Measurements from ENCODE around the gene CCDC32. TPM values are rescaled to one million over a fixed set of nuclear protein-coding genes. Genes with fewer than 3 reads are reported as not detected.

CCDC32 gene
- total RNA-seq, 1 experiment from 2014 or later, result 12.8 TPM

DNA sequence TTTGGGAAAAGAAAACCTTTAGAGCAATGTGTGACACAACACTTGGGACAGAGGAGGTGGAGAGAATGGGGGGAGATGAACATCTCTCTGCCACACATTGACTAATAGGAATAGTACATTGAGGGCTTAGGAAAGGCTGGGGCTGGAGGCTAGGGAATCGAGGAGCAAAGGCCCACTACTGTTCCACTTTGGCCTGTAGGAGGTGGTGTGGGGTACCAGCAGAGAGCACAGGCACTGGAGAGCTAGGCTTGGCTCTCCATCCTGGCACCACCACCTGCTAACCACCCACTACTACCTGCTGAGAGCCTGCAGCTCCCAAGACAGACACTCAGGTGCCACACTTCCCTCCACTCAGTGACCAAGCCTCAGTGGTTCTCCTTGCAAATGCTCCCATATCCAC, 19.4 kb downstream of the CCDC32 start (continued):
- TF ChIP-seq EMX1 (CRISPR knock-in tag; IDR thresholded peaks at IDR 0.05) (no peak), SMAD4 (CRISPR knock-in tag; IDR thresholded peaks at IDR 0.05) (no peak), ZBTB43 (CRISPR knock-in tag; IDR thresholded peaks at IDR 0.05) (no peak), NR2C2 (CRISPR knock-in tag; IDR thresholded peaks at IDR 0.05) (no peak), RORB (CRISPR knock-in tag; IDR thresholded peaks at IDR 0.05) (no peak), FOXJ3 (CRISPR knock-in tag; IDR thresholded peaks at IDR 0.05; ENCODE audit: borderline replicate concordance) (no peak)

- H3K27ac Mint-ChIP-seq, result no peak overlapping the region
- CTCF ChIA-PET, result interaction anchor here (1.0 kb wide), 1 partner anchor 21 kb away, joined by 7 read pairs; the partner anchor contains the start of gene CCDC32
- ATAC-seq (no peak), DNase-seq (ENCODE audit: low spot score) (no peak)
- TF ChIP-seq, protein P1, sequence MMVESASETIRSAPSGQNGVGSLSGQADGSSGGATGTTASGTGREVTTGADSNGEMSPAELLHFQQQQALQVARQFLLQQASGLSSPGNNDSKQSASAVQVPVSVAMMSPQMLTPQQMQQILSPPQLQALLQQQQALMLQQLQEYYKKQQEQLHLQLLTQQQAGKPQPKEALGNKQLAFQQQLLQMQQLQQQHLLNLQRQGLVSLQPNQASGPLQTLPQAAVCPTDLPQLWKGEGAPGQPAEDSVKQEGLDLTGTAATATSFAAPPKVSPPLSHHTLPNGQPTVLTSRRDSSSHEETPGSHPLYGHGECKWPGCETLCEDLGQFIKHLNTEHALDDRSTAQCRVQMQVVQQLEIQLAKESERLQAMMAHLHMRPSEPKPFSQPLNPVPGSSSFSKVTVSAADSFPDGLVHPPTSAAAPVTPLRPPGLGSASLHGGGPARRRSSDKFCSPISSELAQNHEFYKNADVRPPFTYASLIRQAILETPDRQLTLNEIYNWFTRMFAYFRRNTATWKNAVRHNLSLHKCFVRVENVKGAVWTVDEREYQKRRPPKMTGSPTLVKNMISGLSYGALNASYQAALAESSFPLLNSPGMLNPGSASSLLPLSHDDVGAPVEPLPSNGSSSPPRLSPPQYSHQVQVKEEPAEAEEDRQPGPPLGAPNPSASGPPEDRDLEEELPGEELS (CRISPR knock-in tag; IDR thresholded peaks at IDR 0.05), result no peak
- no peak for TF ChIP-seq ZNF396 (CRISPR knock-in tag; IDR thresholded peaks at IDR 0.05; ENCODE audit: borderline replicate concordance)
- TF ChIP-seq ATF2 (CRISPR knock-in tag; IDR thresholded peaks at IDR 0.05; ENCODE audit: borderline replicate concordance, low read depth), result no peak
- H3K27me3 Mint-ChIP-seq (ENCODE audit: low read depth), result no peaks in the 10 kb centered on the region
- POLR2A ChIA-PET, result no interaction called here
- no peaks in the 10 kb centered on the region for H3K4me1 Mint-ChIP-seq
- no peaks in the 10 kb centered on the region for H3K9me3 Mint-ChIP-seq
- H3K4me3 Mint-ChIP-seq, result no peak overlapping the region
- no peaks in the 10 kb centered on the region for H3K36me3 Mint-ChIP-seq
These were observed 21.1 kb downstream of the CCDC32 start for GRCh38 chr15:40543631-40544294.

- H3K4me1 Mint-ChIP-seq, result no peaks in the 10 kb centered on the region
- TF ChIP-seq PREB (CRISPR knock-in tag; IDR thresholded peaks at IDR 0.05; ENCODE audit: borderline replicate concordance), result no peak
- TF ChIP-seq TEAD4 (CRISPR knock-in tag; IDR thresholded peaks at IDR 0.05), result no peak
- TF ChIP-seq ZNF219 (CRISPR knock-in tag; IDR thresholded peaks at IDR 0.05; ENCODE audit: borderline replicate concordance), result no peak
- TF ChIP-seq SMAD4 (CRISPR knock-in tag; IDR thresholded peaks at IDR 0.05), result no peak
- no peak for TF ChIP-seq EMX1 (CRISPR knock-in tag; IDR thresholded peaks at IDR 0.05)
- H3K36me3 Mint-ChIP-seq, result no peaks in the 10 kb centered on the region
- ChIA-PET POLR2A (no interaction called here), CTCF (no interaction called here)
- no peak overlapping the region for H3K4me3 Mint-ChIP-seq
- H3K27me3 Mint-ChIP-seq (ENCODE audit: low read depth), result no peaks in the 10 kb centered on the region
- DNase-seq (ENCODE audit: low spot score) (no peak), ATAC-seq (no peak)
- no peaks in the 10 kb centered on the region for H3K9me3 Mint-ChIP-seq
- no peak overlapping the region for H3K27ac Mint-ChIP-seq
These were observed 21.8 kb downstream of the CCDC32 start for GRCh38 chr15:40543082-40543481.

GRCh38 chr15:40538976-40539375, 25.9 kb downstream of the CCDC32 start:
- DNase-seq (ENCODE audit: low spot score) (peak; percentile 24), ATAC-seq (peak; percentile 44)
- ChIA-PET POLR2A (no interaction called here), CTCF (interaction anchor here (0.6 kb wide), 2 partner anchors 15 to 89 kb away, joined by 3 read pairs; no protein-coding TSS in a partner anchor)
- Mint-ChIP-seq H3K4me3 (no peak overlapping the region), H3K9me3 (no peaks in the 10 kb centered on the region), H3K27me3 (ENCODE audit: low read depth) (no peaks in the 10 kb centered on the region; the same call in 1 of the 2 replicates), H3K36me3 (no peaks in the 10 kb centered on the region), H3K27ac (peak overlapping the region; percentile 7; the same call in 1 of the 2 replicates), H3K4me1 (no peaks in the 10 kb centered on the region)
- TF ChIP-seq, protein P2, sequence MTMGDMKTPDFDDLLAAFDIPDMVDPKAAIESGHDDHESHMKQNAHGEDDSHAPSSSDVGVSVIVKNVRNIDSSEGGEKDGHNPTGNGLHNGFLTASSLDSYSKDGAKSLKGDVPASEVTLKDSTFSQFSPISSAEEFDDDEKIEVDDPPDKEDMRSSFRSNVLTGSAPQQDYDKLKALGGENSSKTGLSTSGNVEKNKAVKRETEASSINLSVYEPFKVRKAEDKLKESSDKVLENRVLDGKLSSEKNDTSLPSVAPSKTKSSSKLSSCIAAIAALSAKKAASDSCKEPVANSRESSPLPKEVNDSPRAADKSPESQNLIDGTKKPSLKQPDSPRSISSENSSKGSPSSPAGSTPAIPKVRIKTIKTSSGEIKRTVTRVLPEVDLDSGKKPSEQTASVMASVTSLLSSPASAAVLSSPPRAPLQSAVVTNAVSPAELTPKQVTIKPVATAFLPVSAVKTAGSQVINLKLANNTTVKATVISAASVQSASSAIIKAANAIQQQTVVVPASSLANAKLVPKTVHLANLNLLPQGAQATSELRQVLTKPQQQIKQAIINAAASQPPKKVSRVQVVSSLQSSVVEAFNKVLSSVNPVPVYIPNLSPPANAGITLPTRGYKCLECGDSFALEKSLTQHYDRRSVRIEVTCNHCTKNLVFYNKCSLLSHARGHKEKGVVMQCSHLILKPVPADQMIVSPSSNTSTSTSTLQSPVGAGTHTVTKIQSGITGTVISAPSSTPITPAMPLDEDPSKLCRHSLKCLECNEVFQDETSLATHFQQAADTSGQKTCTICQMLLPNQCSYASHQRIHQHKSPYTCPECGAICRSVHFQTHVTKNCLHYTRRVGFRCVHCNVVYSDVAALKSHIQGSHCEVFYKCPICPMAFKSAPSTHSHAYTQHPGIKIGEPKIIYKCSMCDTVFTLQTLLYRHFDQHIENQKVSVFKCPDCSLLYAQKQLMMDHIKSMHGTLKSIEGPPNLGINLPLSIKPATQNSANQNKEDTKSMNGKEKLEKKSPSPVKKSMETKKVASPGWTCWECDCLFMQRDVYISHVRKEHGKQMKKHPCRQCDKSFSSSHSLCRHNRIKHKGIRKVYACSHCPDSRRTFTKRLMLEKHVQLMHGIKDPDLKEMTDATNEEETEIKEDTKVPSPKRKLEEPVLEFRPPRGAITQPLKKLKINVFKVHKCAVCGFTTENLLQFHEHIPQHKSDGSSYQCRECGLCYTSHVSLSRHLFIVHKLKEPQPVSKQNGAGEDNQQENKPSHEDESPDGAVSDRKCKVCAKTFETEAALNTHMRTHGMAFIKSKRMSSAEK (CRISPR knock-in tag; IDR thresholded peaks at IDR 0.05; ENCODE audit: borderline replicate concordance), result no peak
- no peak for TF ChIP-seq CREM (CRISPR knock-in tag; IDR thresholded peaks at IDR 0.05)
